ENCODE measurements around the gene FERMT2.
"Not testable (repeated sequence)": the region's sequence is repeated elsewhere in the genome, so short reads cannot be mapped to it uniquely, and the experiment has no call there.

Gene FERMT2

GRCh38 chr14:52901357-52901980 lies 49.4 kb downstream of the FERMT2 start:
- DNase-seq (ENCODE audit: low read depth), result no peak

DNA sequence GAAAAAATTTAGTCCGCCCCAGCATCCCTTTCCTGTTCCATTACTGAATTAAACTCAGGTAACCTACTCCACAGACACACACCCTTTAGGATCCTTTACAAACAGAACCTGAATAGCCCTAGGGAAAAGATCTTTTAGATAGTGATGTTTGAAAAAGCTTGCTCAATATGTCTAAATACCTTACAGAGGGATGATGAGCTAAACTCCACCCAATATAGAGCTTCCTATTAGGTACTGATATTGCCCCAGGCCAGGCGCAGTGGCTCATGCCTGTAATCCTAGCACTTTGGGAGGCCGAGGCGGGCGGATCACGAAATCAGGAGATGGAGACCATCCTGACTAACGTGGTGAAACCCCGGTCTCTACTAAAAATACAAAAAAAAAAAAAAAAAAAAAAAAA lies 50.1 kb downstream of the FERMT2 start:
- DNase-seq (ENCODE audit: low read depth), result no peak

GRCh38 chr14:52898496-52898895 lies 52.4 kb downstream of the FERMT2 start:
- no peak for DNase-seq (ENCODE audit: low read depth)

GRCh38 chr14:52895000-52895399 lies 55.9 kb downstream of the FERMT2 start:
- DNase-seq (ENCODE audit: low read depth), result no peak

GRCh38 chr14:52891800-52892199 lies 59.0 kb downstream of the FERMT2 start:
- DNase-seq (ENCODE audit: low read depth), result no peak

- DNase-seq (ENCODE audit: low read depth), result no peak
Measured at GRCh38 chr14:52888839-52889838, 61.7 kb downstream of the FERMT2 start.

GRCh38 chr14:52888159-52888558 lies 62.7 kb downstream of the FERMT2 start:
- no peak for DNase-seq (ENCODE audit: low read depth)

GRCh38 chr14:52885230-52885629 lies 65.6 kb downstream of the FERMT2 start:
- no peak for DNase-seq (ENCODE audit: low read depth)

- no peak for DNase-seq (ENCODE audit: low read depth)
Measured at GRCh38 chr14:52883658-52884057, 67.2 kb downstream of the FERMT2 start.

DNA sequence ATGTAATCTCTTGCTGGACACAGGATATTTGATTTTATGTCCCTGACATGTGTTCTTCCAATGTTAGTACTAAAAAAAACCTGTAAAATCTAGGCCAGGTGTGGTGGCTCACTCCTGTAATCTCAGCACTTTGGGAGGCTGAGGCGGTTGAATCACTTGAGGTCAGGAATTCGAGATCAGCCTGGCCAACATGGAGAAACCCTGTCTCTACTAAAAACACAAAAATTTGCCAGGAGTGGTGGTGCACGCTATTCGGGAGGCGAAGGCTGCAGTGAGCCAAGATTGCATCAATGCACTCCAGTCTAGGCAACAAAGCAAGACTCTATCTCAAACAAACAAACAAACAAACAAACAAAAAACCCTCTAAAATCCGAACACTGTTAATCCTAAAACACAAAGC lies 68.0 kb downstream of the FERMT2 start:
- no peak for DNase-seq (ENCODE audit: low read depth)

GRCh38 chr14:52879958-52880357 lies 70.9 kb downstream of the FERMT2 start:
- no peak for DNase-seq (ENCODE audit: low read depth)

DNA sequence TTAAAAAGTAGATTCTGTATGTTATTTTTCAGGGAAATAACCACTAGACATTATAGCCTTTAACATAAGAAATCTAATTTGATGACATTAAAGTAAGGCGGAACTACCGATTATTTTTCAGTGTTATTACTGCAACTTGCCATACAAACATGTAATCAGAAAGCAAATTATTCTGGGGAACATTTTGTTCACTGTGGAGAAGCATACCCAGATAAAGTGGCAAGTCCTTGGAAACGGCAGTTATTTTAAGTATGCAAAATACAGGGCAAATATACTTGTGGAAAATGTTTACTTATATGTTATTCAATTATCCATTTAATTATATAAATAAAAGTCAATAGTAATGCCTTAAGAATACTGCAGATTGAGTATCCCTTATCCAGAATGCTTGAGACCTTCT lies 71.9 kb downstream of the FERMT2 start:
- DNase-seq (ENCODE audit: low read depth), result no peak

DNA sequence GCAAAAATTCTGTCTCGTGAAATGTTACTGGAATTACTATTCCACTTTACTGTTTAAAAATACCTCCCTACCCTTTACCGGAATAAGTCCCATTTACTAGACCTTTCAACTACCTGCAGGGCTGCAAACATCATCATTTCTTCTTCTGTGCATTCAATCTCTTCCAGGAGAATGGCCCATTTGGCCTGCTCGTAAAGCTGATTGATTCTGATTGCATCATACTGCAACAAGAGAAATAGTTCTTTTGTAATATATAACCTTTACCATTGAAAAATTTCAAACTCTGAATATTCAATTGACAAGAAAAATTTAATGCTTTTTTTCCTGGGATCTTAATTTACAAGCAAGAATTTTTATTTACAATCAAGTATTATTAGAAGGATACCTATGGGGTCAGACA lies 72.4 kb downstream of the FERMT2 start:
- no peak for DNase-seq (ENCODE audit: low read depth)

- DNase-seq (ENCODE audit: low read depth), result peak; percentile 50
Measured at GRCh38 chr14:52877628-52878027, 73.2 kb downstream of the FERMT2 start.

- no peak for DNase-seq (ENCODE audit: low read depth)
Measured at GRCh38 chr14:52876806-52877205, 74.0 kb downstream of the FERMT2 start.

DNA sequence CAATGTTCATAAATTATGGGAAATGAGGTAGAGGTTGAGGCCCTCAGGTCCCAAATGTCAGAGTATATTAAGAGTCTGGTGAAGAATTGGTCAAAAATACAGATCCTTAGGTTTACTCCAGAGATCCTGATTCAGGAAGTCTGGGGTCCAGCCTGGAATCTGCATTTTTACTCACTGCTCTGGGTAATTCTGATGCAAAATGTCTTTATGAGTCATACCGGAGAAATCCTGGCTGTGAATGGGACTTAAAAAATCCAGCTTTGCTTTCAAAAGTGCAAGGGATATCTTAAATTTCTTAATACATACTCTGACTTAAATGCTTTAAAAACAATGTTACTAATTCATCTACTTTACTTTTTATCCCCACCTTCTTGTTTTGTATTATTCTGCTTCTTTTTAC lies 74.5 kb downstream of the FERMT2 start:
- peak; percentile 38 for DNase-seq (ENCODE audit: low read depth)

DNA sequence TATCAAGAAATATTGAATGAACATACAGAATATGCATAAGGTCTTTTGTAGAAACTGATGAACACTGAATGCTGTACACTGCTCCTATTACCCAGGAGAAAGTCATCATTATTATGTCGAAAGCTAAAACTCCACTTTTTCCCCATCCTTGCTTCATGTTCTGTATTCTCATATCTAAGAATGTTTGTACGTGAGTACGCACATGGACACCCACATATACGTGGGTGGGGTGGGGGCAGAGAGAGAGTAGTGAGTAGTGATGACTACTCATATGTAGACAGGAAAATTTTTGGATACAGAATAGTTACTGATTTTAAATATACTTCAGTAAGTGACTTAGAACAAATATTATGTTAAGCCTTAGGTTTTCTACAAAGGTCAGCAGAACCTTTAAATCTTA lies 75.1 kb downstream of the FERMT2 start:
- DNase-seq (ENCODE audit: low read depth), result no peak

- DNase-seq (ENCODE audit: low read depth), result no peak
Measured at GRCh38 chr14:52874389-52874788, 76.5 kb downstream of the FERMT2 start.

DNA sequence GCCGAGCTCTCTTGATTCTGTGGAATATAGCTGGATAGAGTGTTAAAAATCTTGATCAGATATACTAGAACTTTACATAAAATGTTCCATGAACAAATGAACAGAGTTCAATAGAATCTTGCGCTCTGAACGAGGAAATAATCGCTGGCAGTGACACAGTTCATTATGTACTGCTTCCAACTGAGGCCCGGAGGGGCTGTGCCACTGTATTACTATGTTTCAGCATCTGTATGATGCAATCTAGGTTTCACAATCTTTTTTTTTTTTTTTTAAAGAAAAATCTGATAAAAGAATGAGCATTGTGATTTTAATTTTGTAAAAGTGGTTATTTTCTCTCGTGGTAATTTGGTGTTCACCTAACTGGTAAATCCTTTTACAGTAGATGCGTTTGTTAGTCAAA lies 77.2 kb downstream of the FERMT2 start:
- DNase-seq (ENCODE audit: low read depth), result peak; percentile 53

DNA sequence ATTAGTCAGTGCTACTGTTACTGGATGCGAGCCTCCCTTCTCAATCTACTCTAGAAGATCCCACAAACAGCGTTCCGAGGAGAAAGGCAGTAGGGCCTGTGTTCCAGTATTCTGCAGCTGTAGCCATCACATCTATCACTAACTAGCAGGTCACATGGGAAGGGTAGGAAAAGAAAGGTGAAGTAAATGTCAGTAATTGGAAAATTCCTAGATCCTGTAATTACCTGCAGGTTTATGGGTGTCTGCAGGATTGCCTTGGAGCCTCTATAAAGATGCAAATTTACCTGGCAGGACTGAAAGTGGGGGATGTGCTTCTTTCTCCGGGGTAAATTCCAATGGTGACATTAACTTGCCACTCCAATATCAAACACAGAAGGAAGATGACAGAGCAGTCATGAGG lies 77.8 kb downstream of the FERMT2 start:
- DNase-seq (ENCODE audit: low read depth), result no peak

DNA sequence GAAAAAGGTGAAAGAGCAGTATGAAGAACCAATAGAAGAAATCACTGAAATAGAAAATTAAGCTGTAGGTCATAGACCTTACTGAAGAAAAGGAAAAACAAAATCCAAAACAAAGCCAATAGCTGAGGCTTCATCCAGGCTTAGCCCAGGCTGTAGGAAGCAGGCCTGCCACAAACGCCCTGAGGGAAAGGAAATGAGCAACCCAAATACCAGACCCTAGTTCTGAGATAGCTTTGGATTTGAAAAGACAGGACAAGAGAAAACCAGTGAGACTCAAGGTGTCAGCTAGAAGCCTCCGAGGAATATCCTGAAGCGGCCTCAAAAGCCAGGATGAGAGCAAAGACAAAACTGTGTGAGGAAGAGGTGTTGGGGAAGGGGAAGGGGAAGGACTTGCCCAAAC lies 79.2 kb downstream of the FERMT2 start:
- no peak for DNase-seq (ENCODE audit: low read depth)

- no peak for DNase-seq (ENCODE audit: low read depth)
Measured at GRCh38 chr14:52868911-52869618, 81.8 kb downstream of the FERMT2 start.

DNA sequence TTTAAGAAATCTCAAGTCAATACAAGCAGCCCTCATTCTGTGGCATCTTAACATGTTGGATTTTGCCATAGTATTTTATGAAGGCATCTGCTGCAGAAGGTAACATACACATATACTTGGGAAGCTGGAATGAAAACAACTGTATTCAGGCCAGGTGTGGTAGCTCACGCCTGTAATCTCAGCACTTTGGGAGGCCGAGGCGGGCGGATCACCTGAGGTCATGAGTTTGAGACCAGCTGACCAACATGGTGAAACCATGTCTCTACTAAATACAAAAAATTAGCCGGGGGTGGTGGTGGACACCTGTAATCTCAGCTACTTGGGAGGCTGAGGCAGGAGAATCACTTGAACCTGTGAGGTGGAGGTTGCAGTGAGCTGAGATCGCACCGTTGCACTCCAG lies 86.0 kb downstream of the FERMT2 start:
- not testable (repeated sequence) for DNase-seq (ENCODE audit: low read depth)

Measured in stromal cell of bone marrow (primary cell).